ENCODE data around the gene KCTD13.
"Not testable (repeated sequence)": the region's sequence is repeated elsewhere in the genome, so short reads cannot be mapped to it uniquely, and the experiment has no call there.

The KCTD13 gene

DNA sequence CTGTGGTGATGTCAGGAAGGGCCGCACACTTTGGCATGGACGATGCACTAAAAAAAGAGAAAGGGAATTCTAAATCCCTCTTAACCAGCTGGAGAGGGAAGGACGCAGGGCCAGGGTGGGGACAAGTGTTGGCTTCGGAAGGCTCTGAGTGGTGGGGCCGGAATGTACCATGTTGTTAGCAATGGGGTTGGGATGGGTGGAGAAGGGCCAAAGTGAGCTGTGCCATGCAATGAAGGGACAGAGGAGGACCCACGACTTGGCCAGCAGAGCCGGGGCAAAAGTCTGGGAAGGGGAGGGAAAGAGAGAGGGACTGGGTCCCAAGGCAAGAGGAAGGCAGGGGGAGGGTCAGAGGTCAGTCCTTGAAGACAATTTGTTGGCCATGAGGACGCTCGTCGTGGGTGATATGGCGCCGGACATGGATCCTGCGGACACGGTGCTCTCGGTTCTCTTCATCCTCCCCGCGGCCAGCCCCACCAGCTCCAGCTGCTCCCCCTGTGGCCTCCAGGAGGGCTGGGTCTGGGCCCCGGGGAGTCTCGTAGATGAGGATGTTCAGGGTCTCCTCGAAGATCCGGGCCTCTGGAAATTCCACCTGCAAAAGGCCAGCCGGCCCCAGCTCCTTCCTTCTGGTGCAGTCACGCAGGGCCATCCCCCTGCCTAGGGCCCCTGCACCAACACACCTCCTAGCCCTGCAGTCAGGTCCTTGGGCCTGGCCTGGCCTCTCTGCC, 19.3 kb downstream of the KCTD13 start:
- DNase-seq, result no peak

DNA sequence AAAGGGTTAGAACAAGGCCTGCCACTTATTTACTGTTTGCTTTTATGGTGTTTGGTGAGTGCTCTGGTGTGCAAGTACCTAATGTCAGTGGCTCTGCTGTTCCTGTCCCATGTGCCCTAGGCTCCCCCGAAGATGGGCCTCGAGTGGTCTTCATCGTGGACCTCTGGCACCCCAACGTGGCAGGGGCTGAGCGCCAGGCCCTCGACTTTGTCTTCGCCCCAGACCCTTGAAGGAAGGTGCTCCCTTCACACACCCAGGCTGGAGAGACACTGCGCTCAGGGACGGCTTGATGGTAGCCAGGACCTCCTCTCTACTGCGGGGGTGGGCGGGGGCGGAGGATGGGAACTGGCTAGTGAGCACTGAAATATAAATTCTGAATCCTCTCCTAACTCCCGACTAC, 20.4 kb downstream of the KCTD13 start:
- DNase-seq, result no peak

DNA sequence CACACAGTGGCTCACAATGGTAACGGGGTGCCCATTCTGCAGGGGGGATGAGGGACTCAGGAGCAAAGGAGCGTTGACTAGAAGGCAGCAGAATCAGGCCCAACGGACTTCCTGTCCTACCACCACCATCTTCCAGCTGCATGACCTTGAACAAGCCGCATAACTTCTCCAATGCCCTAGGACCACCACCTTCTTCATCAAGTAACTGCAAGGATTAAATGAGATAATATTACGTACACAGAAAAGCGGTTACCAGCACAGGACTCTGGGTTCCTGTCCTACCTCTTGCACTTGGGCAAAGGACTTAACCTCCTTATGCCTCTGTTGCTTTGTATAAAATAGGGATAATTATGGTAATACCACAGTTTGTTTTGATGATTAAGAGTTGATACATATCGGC, 21.1 kb downstream of the KCTD13 start:
- no peak for DNase-seq

DNA sequence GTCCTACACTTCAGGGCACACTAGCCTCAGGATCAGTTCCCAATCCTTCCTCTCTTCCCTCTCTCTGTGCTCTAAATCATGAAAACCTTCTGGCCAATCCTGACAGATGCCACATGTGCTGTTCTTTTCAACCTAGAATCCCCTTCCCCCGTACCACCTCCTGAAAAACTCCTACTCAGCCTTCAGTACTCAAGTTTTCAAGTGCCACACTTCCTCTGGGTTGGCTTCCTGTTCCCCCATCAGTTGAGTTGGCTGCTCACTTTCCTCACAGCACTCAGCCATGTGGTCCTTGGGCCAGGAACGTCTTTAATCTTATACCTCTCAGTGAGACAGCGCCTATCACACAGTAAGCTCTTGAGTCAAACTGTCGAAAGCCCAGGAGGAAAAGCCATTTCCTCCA, 22.4 kb downstream of the KCTD13 start:
- no peak for DNase-seq

DNA sequence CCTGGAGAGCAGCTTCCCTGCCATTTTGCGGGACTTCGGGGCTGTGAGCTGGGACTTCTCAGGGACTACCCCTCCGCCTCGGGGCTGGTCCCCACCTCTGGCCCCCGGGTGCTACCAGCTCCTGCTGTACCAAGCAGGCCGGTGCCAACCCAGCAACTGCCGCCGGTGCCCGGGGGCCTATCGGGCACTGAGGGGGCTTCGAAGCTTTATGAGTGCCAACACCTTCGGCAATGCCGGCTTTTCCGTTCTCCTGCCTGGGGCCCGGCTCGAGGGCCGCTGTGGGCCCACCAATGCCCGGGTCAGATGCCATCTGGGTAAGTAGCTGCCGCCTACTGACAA, 24.4 kb downstream of the KCTD13 start:
- no peak for DNase-seq

DNA sequence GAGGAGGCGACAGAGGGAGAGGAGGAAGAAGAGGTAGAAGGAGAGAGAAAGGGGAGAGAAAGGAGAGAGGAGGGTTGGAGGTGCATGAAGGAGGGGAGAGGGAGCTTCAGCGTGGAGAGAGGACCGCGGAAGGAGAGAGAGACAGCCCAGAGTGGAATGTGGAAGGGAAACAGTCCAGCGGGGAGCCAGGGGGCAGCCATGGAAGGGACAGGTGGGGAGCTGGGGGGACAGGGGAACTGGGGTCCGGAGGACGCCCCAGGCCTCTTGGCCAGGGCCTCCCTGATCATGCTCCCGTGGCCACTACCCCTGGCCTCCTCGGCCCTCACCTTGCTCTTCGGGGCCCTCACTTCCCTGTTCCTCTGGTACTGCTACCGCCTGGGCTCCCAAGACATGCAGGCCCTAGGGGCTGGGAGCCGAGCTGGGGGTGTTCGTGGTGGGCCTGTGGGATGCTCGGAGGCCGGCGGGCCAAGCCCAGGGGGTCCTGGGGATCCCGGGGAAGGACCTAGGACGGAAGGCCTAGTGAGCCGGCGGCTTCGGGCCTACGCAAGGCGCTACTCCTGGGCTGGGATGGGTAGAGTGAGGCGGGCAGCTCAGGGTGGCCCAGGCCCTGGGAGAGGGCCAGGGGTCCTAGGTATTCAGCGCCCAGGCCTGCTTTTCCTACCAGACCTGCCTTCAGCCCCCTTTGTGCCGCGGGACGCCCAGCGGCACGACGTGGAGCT, 25.0 kb downstream of the KCTD13 start:
- DNase-seq, result no peak

DNA sequence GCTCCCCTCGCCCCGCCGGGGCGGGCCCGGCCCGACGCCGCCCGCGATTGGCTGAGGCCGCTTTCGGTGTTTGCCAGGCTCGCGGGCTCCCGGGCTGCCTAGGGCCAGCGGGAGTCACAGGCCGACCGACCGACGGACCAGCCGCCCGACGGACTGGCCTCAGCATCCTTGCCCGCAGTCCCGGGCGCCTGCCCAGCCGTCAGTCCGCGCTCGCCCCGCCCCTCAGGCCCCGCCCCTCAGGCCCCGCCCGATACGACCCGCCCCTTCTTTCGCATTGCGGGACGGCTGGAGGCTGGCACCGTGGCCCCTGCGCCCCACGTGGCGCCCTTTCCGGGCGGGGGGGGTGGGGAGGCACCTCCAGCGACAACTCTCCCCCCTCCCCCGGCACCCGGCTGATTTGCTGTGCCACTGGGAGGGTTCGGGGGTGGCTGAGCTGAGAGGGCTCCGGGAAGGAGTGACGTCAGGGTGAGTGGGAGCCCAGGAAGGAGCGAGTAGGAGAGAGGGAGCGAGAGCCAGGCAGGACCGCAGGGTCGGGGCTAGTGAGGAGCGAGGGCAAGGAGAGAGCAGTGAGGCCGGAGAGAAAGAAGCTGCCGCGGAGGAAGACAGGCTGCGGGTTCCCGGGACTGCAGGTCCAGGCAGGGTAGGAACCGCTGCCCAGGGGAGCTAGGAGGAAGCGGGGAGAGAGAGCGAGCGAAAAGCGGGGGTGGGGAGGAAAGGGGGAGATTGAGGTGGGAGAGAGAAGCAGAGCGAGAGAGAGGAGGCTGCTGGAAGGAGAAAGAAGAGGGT, 25.7 kb downstream of the KCTD13 start, which contains the start of gene ASPHD1:
Gene ASPHD1 (plus strand): TSS at position 387 of the 786 bp plus-strand sequence. CDS start 484 bp downstream, outside the sequence.
- DNase-seq, result peak; percentile 64

DNA sequence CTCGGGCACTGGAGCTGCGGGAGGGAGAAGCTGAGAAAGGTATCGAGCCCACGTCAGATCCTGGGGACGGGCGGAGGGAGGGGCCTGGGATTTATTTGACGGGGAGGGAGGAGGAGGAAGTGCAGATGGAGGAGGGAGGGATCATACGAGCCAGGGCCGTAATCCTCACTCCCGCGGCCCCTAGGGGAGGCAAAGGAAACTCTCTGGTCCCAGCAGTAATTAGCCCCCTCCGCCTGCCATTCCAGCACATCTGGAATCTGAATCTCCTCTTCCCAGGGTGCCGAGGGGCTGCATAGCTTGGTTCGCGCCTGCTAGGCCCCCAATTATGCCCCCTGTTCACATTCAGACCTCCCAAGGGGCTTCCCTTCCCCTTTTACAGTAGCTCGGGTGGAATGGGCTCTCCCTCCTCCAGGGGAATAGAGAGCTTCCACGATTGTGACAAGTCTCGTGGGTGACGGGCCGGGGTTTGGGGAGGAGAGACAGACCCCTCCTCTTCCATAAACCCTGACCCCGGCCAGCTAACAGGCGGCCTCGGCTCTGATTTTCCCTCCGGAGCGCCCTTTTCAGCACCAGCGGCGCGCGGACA, 26.4 kb downstream of the KCTD13 start, which contains the start of gene SEZ6L2:
Gene SEZ6L2 (minus strand): TSS at position 35 of the 586 bp plus-strand sequence. CDS start 531 bp downstream, outside the sequence.
- no peak for DNase-seq

DNA sequence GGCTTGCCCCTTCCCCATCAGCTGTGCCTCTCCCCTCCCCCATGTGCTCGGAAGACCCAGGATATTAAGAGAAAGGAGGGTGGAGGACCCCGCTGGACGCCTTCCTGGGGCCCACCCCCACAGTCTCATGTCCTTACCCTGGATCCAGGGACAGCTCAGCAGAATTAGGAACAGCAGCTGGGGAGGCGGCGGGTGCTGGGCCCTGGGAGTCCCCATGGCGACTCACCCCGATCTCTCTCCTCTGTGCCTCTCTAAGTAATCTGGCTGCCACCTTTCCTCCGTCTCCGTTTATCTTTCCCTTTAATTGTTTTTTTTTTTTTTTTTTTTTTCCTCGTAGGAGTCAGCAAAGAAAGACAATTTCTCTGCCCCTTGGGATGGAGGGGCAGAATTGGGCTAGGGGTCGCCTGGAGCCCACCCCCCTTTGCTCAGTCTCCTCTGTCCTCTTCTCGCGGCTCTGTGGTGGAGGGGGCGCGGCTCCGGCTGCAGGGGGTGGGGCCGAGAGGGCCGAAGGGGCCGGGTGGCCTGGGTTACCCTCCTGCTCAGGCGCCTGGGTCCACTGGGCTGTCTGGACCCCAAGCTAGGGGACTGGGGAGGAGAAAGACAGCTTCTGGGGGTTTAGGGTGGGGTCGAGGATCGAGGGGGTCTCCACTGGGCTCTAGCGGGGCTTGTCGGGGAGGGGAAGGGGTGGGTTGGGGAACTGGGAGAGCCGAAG, 27.1 kb downstream of the KCTD13 start:
- no peak for DNase-seq

DNA sequence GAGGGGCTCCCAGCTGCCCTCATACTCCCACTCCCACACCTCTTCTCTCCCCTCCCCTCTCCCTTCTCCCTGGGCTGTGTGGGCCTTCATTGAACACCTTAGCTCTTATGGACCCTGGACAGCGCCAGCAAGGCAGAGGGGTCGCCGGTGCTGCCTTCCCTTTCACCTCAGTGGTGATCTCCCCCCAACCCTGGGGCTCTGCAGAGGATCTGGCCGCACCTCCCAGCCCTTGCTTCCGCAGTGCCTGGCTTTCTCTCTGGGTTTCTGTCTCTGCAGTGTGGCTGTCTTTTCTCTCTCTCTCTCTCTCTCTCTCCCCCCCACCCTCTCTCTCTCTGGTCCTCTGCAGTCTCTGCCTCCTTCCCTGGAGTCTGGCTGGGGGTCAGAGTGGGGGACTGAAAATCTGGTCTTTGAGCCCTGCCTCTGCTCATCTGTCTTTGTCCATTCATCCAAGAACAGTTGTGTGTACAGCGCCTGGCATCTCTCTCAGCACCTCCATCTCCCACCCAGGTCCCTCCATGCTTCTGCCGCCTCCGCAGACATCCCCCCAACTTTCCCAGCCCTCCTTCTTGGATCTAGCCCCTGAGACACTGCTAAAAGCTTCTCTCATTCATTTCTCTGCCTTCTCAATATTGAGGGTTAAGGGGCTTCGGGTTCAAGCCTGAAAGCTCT, 27.8 kb downstream of the KCTD13 start:
- no peak for DNase-seq

DNA sequence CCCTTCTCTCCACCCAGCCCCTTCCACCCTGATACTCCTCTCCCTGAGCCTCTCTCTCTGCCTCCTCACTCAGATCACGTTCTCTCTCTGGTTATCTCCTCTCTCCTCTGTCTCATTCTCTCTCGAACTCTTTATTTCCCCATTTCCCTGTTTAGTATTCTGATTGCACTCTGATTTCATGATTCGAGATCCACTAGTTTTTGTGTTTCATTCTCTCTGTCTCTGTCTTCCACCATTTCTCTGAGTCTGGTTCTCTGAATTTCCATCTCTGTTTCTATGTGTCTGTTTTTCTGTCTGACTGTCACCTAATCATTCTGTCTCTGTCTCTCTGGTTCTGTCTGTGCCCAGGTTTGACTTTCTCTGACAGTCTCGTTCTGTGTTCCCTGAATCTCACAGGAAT, 28.7 kb downstream of the KCTD13 start:
- no peak for DNase-seq

DNA sequence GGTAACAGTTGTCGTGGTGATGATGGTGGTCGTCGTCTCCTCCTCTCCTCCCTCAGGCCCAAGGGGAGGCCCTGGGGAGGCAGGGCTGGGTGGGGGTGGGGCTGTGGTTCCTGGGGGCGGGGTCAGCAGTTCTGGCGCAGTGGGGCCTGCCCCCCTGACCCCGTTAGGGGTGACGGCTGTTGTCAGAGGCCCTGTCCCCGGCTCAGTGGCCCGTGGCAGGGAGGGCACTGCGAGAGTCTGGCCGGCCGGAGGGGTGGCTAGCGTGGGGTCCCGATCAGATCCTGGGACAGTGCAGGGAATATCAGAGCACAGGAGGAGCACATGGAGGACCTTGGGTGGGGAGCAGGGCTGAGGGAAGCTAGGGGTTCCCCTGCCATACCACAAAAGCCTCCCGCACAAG, 29.2 kb downstream of the KCTD13 start:
- no peak for DNase-seq

DNA sequence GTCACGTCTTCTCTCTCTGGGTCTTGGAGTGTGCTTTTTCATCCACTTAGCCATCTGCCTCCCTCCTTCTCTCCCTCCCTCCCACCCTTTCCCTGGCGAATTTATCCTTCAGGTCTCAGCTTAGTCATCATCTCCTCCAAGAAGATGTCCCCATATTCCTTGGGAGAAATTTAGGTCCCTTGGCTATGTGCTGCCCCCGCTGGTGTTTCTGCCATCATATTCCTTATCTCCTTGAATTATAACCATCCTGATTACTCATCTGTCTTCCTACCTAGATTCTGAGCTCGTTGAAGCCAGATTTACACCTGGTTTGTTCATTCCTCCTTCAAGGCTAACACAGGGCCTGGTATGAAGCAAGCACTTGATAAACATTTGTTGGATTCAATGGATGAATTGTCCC, 31.7 kb downstream of the KCTD13 start:
- no peak for DNase-seq

DNA sequence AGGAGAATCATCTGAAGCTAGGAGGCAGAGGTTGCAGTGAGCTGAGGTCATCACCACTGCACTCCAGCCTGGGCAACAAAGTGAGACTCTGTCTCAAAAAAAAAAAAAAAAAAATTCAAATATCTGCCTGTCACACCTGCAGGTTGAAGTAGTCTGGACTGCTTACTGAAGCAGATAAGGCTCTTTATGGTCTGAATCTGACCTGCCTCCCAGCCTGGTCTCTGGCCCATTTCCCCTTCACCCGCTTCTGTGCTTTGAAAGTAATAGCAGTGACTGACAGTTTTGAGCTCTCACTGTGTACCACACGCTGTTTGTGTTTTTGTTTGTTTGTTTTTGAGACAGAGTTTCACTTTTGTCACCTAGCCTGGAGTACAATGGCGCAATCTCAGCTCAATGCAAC, 32.5 kb downstream of the KCTD13 start:
- no peak for DNase-seq

DNA sequence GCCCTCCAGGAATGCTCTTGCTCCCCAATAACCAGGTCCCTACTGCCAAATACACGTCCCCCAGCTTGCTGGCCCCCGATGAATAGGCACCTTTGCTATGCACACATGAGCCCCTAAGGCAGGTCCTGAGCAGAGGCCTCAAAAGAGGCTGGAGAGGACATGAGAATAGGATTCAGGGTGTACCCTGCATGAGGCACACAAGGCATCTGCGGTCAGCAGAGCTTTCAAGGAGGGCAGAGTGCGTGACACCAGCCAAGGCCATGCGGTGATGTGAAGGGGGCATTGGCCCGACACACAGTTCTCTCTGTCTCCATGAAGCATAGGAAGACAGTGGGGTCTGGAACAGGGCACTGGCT, 33.6 kb downstream of the KCTD13 start:
- DNase-seq, result no peak

DNA sequence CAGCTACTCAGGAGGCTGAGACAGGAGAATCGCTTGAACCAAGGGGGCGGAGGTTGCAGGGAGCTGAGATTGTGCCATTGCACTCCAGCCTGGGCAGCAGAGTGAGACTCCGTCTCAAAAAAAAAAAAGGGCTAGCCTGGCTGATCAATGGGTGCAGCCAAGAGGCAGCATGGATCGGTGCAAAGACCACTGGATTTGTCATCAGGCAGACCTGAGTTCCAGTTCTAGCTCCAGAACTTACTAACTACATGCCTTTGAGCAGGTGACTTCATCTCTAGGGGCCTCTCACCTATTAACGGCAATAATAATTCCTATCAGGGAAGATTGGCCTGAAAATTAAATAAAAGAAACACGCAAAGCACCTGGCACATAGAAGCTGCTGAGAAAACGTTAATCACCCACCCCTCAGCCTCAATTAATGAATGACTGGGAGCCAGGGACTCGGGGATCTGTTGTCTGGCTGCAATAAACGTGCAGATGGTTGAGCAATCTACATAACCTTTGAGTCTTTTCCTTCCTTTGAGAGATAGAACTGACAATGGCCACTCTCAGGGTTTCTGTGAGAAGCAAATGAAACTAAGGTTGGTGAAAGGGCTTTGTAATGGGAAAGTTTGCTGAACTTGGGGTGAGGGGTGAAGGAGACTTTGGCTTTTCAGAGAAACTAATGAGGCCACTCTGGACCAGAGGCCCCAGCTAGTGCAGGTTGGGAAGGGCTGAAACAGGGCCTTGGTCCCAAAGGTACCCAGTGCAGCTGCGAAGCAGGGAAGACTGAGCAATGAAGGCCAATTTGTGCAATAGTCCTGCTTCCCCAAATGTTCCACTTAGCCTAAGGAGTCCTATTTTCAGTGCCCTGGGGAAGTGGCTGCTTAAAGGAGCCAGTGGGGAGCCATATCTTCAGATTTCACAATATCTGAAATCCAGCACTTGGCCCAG, 34.2 kb downstream of the KCTD13 start:
- DNase-seq, result no peak

DNA sequence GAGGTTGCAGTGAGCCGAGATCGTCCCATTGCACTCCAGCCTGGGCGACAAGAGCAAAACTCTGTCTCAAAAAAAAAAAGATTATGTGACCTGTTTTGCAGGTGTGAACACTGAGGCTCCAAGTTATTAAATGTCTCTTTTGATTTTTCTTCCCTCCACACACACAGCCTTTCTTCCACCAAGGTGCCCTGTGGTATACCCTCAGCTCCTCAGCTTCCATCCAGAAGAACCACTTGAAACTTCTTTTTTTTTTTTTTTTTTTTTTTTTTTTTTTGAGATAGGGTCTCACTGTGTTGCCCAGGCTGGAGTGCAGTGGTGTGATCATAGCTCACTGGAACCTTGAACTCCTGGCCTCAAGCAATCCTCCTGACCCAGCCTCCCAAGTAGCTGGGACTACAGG, 36.7 kb downstream of the KCTD13 start:
- DNase-seq, result not testable (repeated sequence)

DNA sequence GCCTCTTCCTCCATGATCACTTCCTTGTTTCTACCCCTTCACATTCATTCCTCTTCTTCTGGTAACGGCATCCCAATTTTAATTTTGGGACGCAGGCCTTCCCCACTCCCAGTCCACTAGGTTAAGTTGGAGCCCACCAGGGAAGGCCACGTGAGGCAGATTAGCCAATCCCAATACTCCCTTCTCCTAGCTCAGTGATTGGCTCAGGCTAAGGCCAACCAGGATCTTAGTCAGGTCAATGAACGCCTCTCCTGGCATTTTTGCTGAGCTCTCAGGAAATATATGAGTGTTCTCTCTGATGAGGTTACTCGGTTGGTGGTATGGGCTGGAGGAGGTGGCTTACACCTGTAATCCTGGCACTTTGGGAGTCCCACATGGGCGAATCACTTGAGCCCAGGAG, 42.0 kb downstream of the KCTD13 start:
- no peak for DNase-seq

DNA sequence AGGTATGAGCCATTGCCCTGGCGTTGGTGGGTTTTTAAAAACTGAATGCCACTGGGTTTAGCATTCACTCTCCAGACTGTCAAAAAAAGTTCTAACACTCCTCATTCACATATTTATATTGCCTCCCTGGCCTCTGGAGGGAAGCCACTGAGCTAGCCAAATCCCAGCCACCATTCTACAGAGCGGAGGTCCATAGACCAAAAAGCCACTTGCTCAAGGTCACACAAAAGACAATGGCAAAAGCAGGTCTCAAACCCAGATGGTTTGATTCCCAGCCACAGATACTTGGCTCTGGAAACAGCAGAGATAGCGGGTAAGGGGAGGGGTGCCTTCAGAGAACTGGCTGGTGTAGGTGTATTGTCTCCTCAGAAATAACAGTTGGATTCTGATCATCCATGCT, 45.0 kb downstream of the KCTD13 start:
- no peak for DNase-seq

DNA sequence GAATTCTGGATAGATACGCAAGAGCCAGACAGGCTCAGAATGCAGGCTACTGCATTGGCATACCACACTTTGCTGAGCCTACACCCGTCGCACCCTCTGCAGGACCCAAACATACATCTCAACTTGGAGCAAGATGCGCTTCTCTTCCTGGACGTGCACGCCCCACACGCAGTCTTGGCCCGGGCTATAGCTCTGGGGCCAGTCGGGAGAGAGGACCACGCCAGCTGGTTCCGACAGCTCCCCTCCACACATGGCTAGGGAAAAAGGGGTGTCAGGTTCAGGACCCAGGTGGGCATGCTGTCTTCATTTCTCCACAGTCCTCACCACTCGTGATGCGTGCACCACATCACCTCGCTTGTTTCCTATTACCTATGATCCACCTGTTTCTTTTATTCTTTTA, 47.9 kb downstream of the KCTD13 start:
- no peak for DNase-seq
